SK-MEL-5 (cell line): ENCODE results near the gene CHST11. TPM values are rescaled to one million over a fixed set of nuclear protein-coding genes. Genes with fewer than 3 reads are reported as not detected.
"Not testable (repeated sequence)": the region's sequence is repeated elsewhere in the genome, so short reads cannot be mapped to it uniquely, and the experiment has no call there.

Experiments used
- DNase-seq: peaks from one replicate; pipeline ENCODE4 v3.0.0-alpha.2; 2016; ENCODE audit warnings: low read depth, low spot score
- in situ Hi-C: cut with HindIII; loops from 2 replicates; pipeline ENCODE4 v1.10.0; 2016; ENCODE audit warnings: low sequenced_read_pairs, high pct_unique_total_duplicates, low pct_unique_long_range_greater_than_20kb
- small RNA-seq, 2 experiments: library from RNA; depleted of rRNA; stranded (forward); fragments of <200 nt; gene quantifications; one replicate each; pipeline ENCODE3, GENCODE V24; 2014
- total RNA-seq: library from RNA; depleted of rRNA; stranded (reverse); fragments of >200 nt; shearing (Covaris generic); gene quantifications from 2 replicates; pipeline ENCODE4 v1.2.3, GENCODE V29; 2014; rRNA removed

The CHST11 gene
- total RNA-seq, 1 experiment from 2014 or later: 27.4 TPM

DNA sequence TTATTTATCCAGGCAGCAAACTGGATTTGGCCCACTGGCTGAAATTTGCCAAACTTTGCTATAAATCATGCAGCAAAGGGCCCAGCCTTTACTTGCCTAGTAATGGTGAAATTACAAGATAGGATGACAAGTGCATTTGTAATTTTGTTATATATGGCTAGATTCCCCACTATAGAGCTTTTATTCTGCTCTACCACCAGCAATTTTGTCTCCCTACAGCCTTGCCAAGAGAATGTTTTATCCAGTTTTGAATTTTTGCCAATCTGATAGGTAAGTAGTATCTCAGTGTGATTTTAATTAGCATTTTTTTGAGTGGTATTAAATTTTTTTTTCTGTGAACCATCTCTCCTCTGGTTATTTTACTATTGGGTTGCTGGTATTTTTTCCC lies 339.7 kb downstream of the CHST11 start:
- in situ Hi-C loops: no loop called here
- DNase-seq: no peak

- DNase-seq: no peak
- in situ Hi-C loops: no loop called here
Measured at GRCh38 chr12:104799458-104799857, 342.7 kb downstream of the CHST11 start.

- DNase-seq: no peak
- in situ Hi-C loops: no loop called here
Measured at GRCh38 chr12:104801005-104801404, 344.3 kb downstream of the CHST11 start.

- no peak for DNase-seq
- in situ Hi-C loops: no loop called here
Measured at GRCh38 chr12:104801427-104801826, 344.7 kb downstream of the CHST11 start.

- in situ Hi-C loops: no loop called here
- peak; percentile 8 for DNase-seq
Measured at GRCh38 chr12:104802208-104802607, 345.5 kb downstream of the CHST11 start.

- DNase-seq: no peak
- in situ Hi-C loops: no loop called here
Measured at GRCh38 chr12:104805186-104805585, 348.4 kb downstream of the CHST11 start.

DNA sequence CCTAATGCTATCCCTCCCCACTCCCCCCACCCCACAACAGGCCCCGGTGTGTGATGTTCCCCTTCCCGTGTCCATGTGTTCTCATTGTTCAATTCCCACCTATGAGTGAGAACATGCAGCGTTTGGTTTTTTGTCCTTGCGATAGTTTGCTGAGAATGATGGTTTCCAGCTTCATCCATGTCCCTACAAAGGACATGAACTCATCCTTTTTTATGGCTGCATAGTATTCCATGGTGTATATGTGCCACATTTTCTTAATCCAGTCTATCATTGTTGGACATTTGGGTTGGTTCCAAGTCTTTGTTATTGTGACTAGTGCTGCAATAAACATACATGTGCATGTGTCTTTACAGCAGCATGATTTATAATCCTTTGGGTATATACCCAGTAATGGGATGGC lies 349.4 kb downstream of the CHST11 start:
- DNase-seq, in situ Hi-C loops: not testable (repeated sequence)

GRCh38 chr12:104809251-104809650 lies 352.5 kb downstream of the CHST11 start:
- in situ Hi-C loops: no loop called here
- no peak for DNase-seq

DNA sequence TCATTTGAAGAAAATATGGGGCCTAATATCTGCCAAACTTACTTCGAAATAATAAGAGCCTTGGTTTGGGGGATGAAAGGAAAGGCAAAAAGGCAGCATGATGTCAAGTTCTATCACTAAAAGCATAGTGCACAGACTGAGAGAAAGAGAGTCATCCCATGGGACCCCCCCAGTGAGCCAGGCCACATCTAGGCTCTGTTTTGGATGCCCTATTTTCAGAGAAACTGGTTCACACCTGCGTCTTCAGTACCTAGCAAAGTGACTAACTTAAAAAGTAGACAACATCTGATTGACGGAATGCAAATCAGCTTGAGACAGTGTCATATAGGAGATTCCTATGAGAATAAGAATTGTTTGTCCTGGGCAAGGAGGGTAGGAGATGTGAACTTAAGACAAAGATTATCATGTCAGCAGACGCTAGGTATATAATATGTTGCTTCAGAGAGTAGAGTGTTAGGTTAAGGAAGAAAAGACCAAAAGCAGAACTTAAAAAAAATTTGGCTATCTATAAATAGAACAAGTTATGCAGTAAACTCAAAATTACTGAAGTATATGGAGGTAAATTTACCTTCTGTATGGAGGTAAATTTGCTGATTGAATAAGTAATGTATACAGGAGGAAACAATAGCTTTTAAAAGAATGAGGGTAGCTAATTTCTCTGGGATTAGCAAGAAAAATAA lies 353.1 kb downstream of the CHST11 start:
- no peak for DNase-seq
- in situ Hi-C loops: no loop called here

Small RNA genes lying within 50 kb of the gene (small RNA-seq; reads per million reads assigned to genes)
- 0 to 0.19 reads per million in 2 experiments for gene MIR3922

Other genes with a start within 250 kb of the CHST11 start
- 481 and 552 TPM in 2 replicates for gene TXNRD1, start 241.2 kb upstream of the CHST11 start, total RNA-seq
- 2.1 and 3.0 TPM in 2 replicates for gene EID3, start 153.2 kb upstream of the CHST11 start, total RNA-seq